Activated naive CD4-positive, alpha-beta T cell treated with anti-CD3 and anti-CD28 coated beads, Interleukin-2, amount 50 U/mL, for 24 hours (primary cell): ENCODE data around the gene VPS9D1.

Experiments
- H3K27ac Mint-ChIP-seq: one replicate; pipeline ENCODE4 v1.8.0; 2021; ENCODE audit warnings: mild to moderate bottlenecking, mixed read lengths
- H3K27me3 Mint-ChIP-seq: one replicate; pipeline ENCODE4 v1.8.0; 2021; ENCODE audit warnings: mixed read lengths
- H3K36me3 Mint-ChIP-seq: one replicate; pipeline ENCODE4 v1.8.0; 2021; ENCODE audit warnings: mixed read lengths
- H3K4me1 Mint-ChIP-seq: one replicate; pipeline ENCODE4 v1.8.0; 2021; ENCODE audit warnings: mixed read lengths
- H3K4me3 Mint-ChIP-seq: one replicate; pipeline ENCODE4 v1.8.0; 2021; ENCODE audit warnings: mild to moderate bottlenecking, mixed read lengths
- H3K9me3 Mint-ChIP-seq: one replicate; pipeline ENCODE4 v1.8.0; 2021; ENCODE audit warnings: mixed read lengths

The VPS9D1 gene

DNA sequence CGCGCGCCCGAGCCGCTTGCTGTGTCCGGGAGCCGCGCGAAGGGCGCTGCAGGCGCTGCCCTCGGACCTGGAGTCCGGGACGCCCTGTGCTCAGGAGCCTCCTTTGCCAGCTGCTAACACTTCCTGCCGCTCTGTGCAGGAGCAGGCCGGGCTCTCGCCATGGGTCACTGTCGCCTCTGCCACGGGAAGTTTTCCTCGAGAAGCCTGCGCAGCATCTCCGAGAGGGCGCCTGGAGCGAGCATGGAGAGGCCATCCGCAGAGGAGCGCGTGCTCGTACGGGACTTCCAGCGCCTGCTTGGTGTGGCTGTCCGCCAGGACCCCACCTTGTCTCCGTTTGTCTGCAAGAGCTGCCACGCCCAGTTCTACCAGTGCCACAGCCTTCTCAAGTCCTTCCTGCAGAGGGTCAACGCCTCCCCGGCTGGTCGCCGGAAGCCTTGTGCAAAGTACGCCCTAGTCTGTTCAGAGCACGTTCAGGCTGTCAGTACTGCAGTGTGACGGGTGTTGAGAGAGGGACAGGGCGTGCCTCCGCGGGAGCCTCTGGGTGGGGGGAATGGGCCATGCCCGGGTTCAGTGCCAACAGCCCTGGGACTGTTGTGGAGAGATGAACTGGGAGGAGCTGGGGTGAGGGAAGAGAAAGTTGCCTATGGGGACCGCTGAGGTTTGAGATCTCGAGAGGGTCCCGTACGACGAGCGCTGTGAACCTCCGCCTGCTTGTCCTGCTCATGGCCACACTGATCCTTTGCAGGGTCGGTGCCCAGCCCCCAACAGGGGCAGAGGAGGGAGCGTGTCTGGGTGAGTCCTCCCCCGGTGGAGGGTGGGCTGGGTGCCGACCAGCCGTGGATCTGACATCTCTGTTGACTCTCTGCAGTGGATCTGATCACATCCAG is 1.9 kb upstream of the VPS9D1 start:
- H3K36me3 Mint-ChIP-seq = peaks cover 12% of the 10 kb centered on the region
- no peaks in the 10 kb centered on the region for H3K9me3 Mint-ChIP-seq
- H3K4me1 Mint-ChIP-seq = peaks cover 59% of the 10 kb centered on the region
- no peaks in the 10 kb centered on the region for H3K27me3 Mint-ChIP-seq
- peak overlapping the region; percentile 86 for H3K27ac Mint-ChIP-seq
- H3K4me3 Mint-ChIP-seq = peak overlapping the region; percentile 89

DNA sequence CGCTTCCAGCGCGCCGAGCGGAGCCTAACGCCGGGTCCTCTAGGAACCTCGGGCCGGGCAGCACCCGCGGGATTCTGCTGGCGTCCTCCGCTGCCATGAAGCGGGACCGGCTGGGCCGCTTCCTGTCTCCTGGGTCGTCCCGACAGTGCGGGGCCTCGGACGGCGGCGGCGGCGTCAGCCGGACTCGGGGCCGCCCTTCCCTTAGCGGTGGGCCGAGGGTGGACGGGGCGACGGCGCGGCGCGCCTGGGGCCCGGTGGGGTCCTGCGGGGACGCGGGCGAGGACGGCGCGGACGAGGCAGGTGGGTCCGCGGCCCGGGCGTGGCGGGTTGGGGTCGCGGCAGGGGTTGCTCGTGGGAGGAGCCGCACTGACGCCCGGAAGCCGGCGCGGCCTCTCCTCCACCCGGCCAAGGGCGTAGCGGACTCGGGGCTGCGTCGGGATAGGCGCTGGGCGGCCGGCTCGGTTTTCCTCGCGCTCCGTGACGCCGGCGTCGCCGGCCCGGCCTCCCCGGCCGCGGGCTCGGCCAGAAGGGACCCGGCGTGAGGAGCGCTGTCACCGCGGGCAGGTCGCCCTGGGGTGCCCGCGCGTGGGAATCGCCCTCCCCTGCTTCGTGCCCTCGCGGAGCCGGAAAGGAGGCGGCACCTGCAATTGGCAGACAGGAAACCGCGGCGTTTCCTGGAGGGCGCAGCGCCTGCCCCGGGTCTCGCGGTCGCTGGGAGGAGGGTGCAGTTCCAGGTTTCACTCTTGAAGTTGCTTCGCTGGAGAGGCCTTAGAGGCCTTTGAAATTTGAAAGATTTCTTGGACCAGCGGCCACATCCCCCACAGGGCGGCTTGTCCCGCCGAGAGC is 1.1 kb upstream of the VPS9D1 start:
- Mint-ChIP-seq H3K27me3 (no peaks in the 10 kb centered on the region), H3K9me3 (no peaks in the 10 kb centered on the region), H3K27ac (no peak overlapping the region), H3K4me3 (peak overlapping the region; percentile 89), H3K36me3 (peaks cover 8% of the 10 kb centered on the region), H3K4me1 (peaks cover 51% of the 10 kb centered on the region)

DNA sequence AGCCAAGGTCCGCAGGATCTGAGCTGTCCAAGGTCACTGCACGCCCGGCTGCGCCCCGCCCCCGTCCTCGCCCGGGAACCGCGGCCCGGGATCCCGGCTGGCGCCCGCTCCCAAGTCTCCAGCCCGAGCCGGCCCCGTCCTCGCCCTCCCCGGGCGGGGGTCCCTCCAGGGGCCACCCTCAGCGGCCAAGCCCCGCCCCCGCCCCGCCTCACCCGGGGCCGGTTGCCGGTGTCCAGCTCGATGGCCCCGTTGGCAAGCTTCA is 216 bp downstream of the VPS9D1 start:
- Mint-ChIP-seq H3K4me1 (peaks cover 42% of the 10 kb centered on the region), H3K36me3 (peaks cover 10% of the 10 kb centered on the region), H3K4me3 (peak overlapping the region; percentile 74), H3K9me3 (no peaks in the 10 kb centered on the region), H3K27me3 (no peaks in the 10 kb centered on the region), H3K27ac (peak overlapping the region; percentile 77)

DNA sequence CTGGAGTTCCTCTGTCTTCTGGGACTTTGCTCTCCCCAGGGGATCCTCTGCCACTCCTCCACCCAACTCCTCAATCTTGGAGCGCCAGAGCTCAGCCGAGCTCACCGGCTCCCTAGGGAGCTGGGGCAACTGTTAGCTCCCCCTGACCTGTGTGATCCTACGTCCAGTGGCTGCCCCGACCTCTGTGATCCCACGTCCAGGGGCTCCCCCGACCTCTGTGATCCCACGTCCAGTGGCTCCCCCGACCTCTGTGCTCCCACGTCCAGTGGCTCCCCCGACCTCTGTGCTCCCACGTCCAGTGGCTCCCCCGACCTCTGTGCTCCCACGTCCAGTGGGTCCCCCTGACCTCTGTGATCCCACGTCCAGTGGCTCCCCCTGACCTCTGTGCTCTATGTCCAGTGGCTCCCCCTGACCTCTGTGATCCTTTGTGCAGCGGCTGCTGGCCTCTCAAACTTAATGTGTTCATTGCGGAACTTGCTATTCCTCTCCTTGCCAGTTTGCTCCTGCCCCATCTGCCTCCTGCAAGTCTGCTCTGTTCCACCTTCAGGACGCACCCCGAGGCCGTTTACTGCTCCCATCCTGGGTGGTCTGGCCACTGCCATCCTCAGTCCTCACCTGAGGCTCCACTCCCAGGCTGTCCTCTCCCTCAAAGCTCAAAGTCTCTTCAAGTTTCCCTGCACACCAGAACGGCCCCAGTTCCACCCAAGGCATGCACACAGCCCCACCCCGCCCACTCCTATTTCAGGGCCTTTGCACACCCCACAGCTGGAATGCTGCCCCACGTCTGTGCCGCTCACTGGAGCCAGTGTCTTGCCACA is 2.8 kb downstream of the VPS9D1 start:
- Mint-ChIP-seq H3K4me1 (peaks cover 29% of the 10 kb centered on the region), H3K9me3 (no peaks in the 10 kb centered on the region), H3K4me3 (no peak overlapping the region), H3K27ac (no peak overlapping the region), H3K27me3 (no peaks in the 10 kb centered on the region), H3K36me3 (peaks cover 7% of the 10 kb centered on the region)

DNA sequence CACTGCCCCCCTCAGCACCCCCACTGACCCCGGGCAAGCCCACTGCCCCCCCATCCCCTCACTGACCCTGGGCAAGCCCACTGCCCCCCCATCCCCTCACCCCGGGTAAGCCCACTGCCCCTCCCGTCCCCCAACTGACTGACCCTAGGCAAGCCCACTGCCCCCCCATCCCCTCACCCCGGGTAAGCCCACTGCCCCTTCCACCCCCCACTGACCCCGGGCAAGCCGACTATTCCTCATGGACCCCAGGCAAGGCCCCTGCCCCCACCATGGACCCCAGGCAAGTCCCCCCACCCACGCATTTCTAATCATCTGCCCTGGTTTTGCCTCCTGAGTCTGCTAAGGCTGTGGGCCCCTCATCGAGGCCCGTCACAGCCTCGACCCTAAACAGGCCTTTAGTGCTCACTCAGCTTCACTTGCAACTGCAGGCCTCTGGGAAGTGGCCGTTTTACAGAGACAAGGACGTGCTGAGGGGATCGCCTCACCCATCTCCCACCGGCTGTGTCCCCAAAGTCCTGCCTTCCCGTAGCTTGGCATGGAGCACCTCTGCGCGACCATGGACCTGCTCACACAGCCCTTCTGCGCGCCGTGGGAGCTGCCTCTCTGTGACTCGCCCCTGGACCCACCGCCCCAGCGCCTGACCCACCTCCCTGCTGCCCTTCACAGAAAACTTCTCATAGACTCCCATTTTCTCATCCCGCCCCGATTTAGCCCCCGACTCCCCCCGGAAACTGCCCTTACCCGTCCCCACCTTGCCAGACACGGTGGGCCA is 3.6 kb downstream of the VPS9D1 start:
- Mint-ChIP-seq H3K36me3 (peaks cover 4% of the 10 kb centered on the region), H3K4me1 (peaks cover 24% of the 10 kb centered on the region), H3K4me3 (no peak overlapping the region), H3K27me3 (no peaks in the 10 kb centered on the region), H3K27ac (peak overlapping the region; percentile 23), H3K9me3 (no peaks in the 10 kb centered on the region)

DNA sequence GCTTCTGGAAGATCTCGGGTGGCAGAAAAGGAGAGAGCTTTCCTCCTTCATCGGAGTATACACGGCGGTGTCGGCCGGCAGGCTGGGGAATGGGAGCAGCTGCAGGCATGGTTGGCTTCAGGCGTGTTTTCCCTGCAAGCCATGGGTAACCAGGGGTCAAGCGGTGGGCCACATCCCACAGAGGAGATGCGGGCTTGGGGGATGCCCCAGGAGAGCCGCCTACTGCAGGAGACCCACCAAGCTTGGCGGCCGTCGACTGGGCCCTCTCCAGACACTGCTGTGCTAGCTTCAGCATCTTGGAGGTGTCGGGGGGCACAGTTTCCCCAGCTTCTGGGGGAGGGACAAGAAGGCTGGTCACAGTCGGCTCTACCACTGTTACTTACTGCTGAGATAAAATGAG is 4.2 kb downstream of the VPS9D1 start:
- Mint-ChIP-seq H3K9me3 (no peaks in the 10 kb centered on the region), H3K27ac (no peak overlapping the region), H3K4me1 (peaks cover 24% of the 10 kb centered on the region)

DNA sequence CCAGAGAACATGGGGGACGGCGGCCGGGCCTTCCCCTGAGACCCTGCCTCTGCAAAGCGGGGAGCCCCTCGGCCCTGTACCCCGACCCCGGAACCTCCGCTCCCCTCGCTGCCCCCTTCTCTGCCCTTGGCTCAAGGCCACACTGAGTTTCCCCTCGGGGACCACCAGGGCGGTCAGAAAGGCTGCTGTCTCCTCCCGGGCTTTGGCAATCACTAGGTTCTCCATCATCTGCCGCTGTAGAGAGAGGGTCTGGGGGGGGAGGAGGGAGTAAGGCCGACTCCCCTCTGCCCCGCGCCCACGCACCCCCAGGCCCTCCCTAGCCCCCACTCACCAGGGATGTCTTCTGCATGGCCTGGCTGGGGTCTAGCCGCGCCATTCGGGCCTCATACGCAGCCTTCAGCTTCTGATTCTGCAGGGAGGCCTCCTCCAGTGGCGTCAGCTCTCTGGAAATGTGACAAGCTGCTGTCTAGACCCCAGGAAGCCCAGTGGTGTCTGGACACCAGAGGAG is 8.4 kb downstream of the VPS9D1 start:
- Mint-ChIP-seq H3K36me3 (peaks cover 4% of the 10 kb centered on the region), H3K4me3 (peak overlapping the region; percentile 80), H3K27me3 (no peaks in the 10 kb centered on the region), H3K4me1 (peaks cover 6% of the 10 kb centered on the region), H3K27ac (peak overlapping the region; percentile 72), H3K9me3 (no peaks in the 10 kb centered on the region)

More for the DNA sequence above, 4.2 kb downstream of the VPS9D1 start:
- Mint-ChIP-seq H3K4me3 (no peak overlapping the region), H3K27me3 (no peaks in the 10 kb centered on the region), H3K36me3 (peaks cover 4% of the 10 kb centered on the region)

DNA sequence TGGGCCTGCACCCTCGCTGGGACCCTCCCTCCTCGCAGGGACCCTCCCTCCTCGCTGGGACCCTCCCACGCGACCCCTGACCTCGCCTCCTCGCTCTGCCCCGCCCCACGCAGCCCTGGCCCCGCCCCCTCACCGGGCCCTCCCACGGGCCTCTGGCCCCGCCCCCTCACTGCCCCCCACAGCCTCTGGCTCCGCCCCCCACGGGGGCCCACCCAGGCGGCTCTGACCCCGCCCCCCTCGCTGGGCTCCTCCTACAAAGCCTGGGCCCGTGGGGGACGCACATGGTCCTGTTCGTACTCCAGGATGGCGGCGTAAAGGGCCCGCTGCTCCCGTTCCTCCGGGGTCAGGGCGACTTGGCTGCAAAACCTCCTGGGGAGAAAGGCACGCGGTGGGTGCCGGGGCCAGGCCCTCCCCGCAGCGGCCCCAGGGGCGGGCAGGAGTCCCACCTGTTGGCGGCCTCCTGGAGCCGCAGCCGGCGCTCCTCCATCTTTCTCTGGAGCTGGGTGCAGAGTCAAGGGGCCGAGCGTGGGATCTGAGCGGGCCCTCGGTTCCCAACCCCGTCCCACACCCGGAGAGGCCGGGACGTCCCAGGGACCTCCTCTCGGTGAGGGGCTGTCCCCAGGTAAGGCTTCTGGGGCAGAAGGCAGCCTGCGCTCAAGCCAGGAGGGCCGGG is 9.0 kb downstream of the VPS9D1 start:
- Mint-ChIP-seq H3K4me1 (peaks cover 6% of the 10 kb centered on the region), H3K27me3 (no peaks in the 10 kb centered on the region), H3K27ac (no peak overlapping the region), H3K36me3 (peaks cover 4% of the 10 kb centered on the region), H3K9me3 (no peaks in the 10 kb centered on the region), H3K4me3 (peak overlapping the region; percentile 80)

DNA sequence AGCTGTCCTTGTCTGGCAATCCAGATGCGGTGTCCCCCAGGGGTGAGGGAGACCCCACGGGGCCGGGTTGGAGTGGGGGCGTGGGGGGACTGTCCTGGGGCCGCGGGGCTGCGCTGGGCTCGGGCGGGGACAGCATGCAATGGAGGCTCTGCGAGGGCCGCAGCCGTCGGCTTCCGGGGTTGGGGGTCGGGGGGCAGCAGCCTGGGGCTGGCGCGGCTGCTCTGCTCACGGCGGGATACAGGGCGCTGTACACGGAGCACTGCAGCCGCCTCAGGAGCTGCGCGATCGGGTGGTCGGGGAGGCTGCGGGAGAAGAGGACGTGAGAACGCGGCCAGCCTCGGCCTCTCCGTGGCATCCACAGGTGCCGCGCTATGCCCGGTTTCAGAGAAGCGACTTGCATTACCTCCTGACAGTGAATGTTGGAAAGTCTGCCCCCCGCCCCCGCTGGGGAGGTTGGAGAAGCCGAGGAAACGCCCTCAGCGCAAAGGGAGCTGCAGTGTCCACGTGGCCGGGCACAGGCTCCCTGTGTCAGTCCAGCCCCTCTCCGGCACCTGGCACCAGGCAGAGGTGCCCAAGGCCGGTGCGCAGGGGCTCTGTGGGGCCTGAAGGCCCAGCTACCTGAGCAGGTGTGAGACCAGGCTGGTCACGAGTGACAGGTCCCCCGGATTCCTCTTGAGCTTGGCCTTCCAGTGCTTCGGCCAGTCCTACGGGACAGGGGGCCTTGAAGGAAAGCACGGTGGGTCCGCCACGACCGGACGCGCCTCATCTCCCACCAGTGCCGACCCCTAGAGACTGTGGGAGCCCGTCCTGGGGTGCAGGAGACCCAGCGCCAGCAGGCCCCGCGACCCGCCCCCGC is 9.8 kb downstream of the VPS9D1 start:
- Mint-ChIP-seq H3K27me3 (no peaks in the 10 kb centered on the region), H3K4me3 (no peak overlapping the region), H3K27ac (no peak overlapping the region), H3K9me3 (no peaks in the 10 kb centered on the region), H3K36me3 (peaks cover 2% of the 10 kb centered on the region), H3K4me1 (peaks cover 13% of the 10 kb centered on the region)

DNA sequence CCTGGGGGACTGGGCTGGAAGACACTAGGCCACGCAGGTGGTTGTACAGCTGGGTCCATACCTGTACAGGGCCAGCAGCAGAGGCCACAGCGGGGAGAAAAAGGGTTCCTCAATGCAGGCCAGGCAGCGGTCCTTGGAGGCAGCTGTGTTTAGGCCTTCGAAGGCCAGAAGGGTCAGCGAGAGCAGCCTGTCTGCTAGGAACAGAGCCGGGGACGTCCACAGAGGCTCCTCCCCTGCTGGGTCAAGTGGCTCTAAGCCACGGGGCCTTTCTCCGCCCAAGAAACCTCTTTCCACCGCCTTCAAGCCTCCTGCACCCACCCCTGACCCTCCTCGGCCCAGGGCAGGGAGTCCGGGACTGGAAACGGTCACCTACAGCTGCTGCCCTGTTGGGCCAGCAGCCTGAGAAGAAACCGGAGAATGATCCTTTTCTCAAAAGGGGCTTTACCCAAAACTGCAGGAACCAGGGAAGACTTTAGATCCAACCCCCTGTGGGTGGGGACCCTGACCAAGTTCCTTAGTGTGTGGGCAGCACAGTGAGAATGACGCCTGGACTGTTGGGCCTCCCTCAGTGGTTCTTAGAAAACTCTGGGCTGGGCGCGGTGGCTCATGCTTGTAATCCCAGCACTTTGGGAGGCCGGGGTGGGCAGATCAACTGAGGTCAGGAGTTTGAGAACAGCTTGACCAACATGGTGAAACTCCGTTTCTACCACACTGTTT is 10.8 kb downstream of the VPS9D1 start:
- peaks cover 14% of the 10 kb centered on the region for H3K4me1 Mint-ChIP-seq
- H3K27me3 Mint-ChIP-seq = no peaks in the 10 kb centered on the region
- H3K4me3 Mint-ChIP-seq = peak overlapping the region; percentile 30
- no peaks in the 10 kb centered on the region for H3K9me3 Mint-ChIP-seq
- peak overlapping the region; percentile 68 for H3K27ac Mint-ChIP-seq
- H3K36me3 Mint-ChIP-seq = peaks cover under 1% of the 10 kb centered on the region

DNA sequence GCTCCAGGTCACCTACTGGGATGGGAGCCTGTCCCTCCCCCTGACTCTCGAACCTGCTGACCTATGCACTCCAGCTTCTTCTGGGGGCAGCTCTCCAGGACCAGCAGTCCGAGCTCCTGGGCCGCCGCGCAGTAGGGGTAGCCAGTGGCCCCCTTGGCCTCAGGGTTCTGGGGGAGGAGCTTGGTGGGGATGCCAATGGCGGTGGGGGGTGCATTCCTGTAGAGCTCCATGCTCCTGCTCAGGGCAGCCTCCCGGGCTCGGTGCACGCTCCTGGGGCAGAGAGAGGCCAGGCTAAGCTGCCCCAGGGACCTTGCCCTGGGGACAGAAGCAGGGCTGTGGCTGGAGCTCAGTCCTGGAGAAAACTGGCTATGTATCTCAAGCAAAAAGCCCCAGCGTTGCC is 11.5 kb downstream of the VPS9D1 start:
- no peaks in the 10 kb centered on the region for H3K27me3 Mint-ChIP-seq
- H3K9me3 Mint-ChIP-seq = no peaks in the 10 kb centered on the region
- H3K4me3 Mint-ChIP-seq = no peak overlapping the region
- peaks cover 9% of the 10 kb centered on the region for H3K4me1 Mint-ChIP-seq
- no peaks in the 10 kb centered on the region for H3K36me3 Mint-ChIP-seq
- no peak overlapping the region for H3K27ac Mint-ChIP-seq

DNA sequence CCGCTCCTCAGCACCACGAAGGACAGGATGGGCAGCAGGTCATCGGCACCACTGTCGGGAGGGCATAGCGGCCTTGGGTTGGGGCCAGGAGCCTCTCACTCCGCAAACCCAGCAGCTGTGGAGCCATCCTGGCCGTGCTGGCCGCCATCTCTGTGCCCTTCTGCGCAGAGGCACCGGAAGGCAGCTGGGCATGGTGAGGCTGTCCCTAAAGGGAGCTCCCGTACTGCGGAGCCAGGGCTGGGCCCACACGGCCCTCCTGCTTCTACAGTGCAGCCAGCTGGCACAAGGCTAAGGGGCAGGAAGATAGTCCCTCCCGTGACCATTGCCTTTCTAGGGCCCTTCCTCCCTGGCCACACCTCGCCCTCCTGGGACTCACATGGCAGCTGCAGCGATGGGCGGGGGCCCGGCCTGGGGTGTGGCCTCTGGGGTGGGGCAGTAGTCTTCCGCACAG is 12.2 kb downstream of the VPS9D1 start:
- no peaks in the 10 kb centered on the region for H3K27me3 Mint-ChIP-seq
- peaks cover 9% of the 10 kb centered on the region for H3K4me1 Mint-ChIP-seq
- no peak overlapping the region for H3K27ac Mint-ChIP-seq
- H3K9me3 Mint-ChIP-seq = no peaks in the 10 kb centered on the region
- no peaks in the 10 kb centered on the region for H3K36me3 Mint-ChIP-seq
- no peak overlapping the region for H3K4me3 Mint-ChIP-seq

DNA sequence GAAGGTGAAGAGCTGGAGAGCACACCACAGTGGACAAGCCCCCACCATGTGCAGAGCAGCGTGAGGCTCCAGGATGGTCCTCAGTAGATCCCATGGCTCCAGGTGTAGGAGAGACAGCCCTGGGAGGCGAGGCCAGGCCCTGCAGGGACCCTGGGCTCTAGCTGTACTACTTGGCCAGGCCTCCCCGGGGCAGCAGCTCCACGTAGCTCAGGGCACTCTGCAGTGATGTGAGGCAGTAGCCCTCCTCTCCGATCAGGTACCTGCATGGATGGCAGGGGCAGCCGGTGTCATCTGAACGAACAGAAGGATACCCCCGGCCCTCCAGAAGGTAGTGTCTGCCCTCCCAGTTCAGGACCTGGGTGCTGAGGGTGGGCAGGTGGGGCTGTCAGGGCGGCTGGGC is 13.0 kb downstream of the VPS9D1 start:
- no peaks in the 10 kb centered on the region for H3K36me3 Mint-ChIP-seq
- H3K4me1 Mint-ChIP-seq = peaks cover 10% of the 10 kb centered on the region
- no peak overlapping the region for H3K4me3 Mint-ChIP-seq
- no peaks in the 10 kb centered on the region for H3K27me3 Mint-ChIP-seq
- H3K9me3 Mint-ChIP-seq = no peaks in the 10 kb centered on the region
- no peak overlapping the region for H3K27ac Mint-ChIP-seq
